ENCODE results near the gene MRPL37.

Gene MRPL37

GRCh38 chr1:54240741-54241335 lies 40.9 kb downstream of the MRPL37 start:
- TF ChIP-seq ZFX (IDR thresholded peaks at IDR 0.05; ENCODE audit: borderline replicate concordance) (no peak), CTCF (IDR thresholded peaks at IDR 0.05) (no peak)
- H3K27ac ChIP-seq = no peak overlapping the region

GRCh38 chr1:54241364-54241763 lies 41.4 kb downstream of the MRPL37 start:
- H3K27ac ChIP-seq = no peak overlapping the region
- TF ChIP-seq CTCF (IDR thresholded peaks at IDR 0.05) (no peak), ZFX (IDR thresholded peaks at IDR 0.05; ENCODE audit: borderline replicate concordance) (no peak)

GRCh38 chr1:54243022-54243421 lies 43.1 kb downstream of the MRPL37 start:
- no peak for TF ChIP-seq ZFX (IDR thresholded peaks at IDR 0.05; ENCODE audit: borderline replicate concordance)
- TF ChIP-seq CTCF (IDR thresholded peaks at IDR 0.05) = no peak
- no peak overlapping the region for H3K27ac ChIP-seq

- TF ChIP-seq ZFX (IDR thresholded peaks at IDR 0.05; ENCODE audit: borderline replicate concordance) = no peak
- TF ChIP-seq CTCF (IDR thresholded peaks at IDR 0.05) = no peak
- no peak overlapping the region for H3K27ac ChIP-seq
These were observed 44.7 kb downstream of the MRPL37 start for GRCh38 chr1:54244655-54245054.

- TF ChIP-seq ZFX (IDR thresholded peaks at IDR 0.05; ENCODE audit: borderline replicate concordance) (no peak), CTCF (IDR thresholded peaks at IDR 0.05) (no peak)
- H3K27ac ChIP-seq = no peak overlapping the region
These were observed 45.5 kb downstream of the MRPL37 start for GRCh38 chr1:54245501-54245900.

GRCh38 chr1:54246116-54246721 lies 46.3 kb downstream of the MRPL37 start:
- no peak overlapping the region for H3K27ac ChIP-seq
- TF ChIP-seq CTCF (IDR thresholded peaks at IDR 0.05) = no peak
- TF ChIP-seq ZFX (IDR thresholded peaks at IDR 0.05; ENCODE audit: borderline replicate concordance) = no peak

GRCh38 chr1:54247863-54248515 lies 48.0 kb downstream of the MRPL37 start:
- TF ChIP-seq CTCF (IDR thresholded peaks at IDR 0.05) (no peak), ZFX (IDR thresholded peaks at IDR 0.05; ENCODE audit: borderline replicate concordance) (no peak)
- H3K27ac ChIP-seq = no peak overlapping the region

Measured in 22Rv1 (cell line).